ELF-1 (cell line): ENCODE data around the gene SHC1.

Experiments used
- DNase-seq: peaks from one replicate; pipeline ENCODE4 v3.0.0-alpha.2; 2016; ENCODE audit warnings: low read depth, low spot score

Gene SHC1

DNA sequence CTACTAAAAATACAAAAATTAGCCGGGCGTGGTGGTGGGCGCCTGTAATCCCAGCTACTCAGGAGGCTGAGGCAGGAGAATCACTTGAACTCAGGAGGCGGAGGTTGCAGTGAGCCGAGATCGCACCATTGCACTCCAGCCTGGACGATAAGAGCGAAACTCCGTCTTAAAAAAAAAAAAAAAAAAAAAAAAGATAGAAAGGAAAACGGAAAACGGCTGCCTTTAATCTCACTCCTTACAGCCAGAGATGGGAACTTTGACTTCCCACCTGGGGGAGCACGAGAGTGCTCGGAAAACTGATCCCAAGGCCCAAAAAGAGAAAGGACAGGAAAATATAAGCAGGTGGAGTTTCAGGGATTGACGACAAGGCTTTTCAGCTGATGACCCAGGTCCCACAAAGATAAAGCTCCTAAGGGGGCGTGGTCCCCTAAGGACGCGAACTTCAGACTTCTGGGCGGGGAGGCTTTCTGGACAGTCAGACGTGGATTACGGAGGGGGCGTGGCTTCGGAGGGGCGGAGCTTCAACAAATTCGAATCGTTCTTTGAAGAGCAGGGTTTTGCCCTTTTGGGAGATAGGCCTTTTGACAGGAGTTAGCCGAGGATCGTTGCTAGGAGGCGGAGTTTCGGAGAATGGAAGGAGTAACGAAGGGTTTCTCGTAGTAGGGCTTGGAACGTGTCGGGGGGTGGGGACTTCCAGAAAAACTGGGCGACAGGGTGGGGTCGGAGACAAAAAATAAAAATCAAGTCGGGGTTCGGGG is 3.0 kb upstream of the SHC1 start:
- peak; percentile 99 for DNase-seq

DNA sequence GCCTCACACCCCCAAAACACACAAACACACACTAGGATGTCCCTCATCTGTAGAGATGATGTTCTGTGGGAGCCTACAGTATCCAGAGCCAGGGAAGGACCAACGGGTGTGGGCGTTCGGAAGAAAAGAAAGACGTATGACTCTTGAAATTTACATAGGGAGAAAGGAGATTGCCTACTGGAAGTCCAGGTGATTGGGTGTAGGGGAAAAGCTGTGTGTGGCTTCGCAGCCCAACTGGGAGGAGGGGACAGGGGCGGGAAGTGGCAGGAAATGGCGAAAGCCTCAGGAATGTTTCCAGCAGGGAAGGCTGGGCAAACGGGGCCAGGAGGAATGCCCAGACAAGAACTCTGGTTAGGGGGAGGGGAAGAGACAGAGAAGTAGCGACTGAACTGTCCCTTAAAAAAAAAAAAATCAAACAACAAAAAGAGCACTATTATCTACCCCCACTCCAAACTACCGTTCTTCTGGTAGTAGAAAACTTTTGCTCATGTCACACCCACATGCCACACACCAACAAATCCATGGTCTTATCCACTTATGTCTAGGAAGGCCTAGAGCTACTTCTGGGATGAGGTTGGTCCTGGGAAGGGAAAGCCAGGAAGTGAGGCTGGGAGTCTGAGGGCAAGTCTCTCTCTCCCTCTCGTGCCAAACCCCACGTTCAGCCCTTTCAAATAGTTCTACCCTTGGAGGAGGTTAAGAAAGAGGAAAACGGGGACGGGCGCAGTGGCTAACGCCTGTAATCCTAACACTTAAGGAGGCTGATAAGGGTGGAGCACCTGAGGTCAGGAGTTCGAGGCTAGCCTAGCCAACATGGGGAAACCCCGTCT is 2.2 kb upstream of the SHC1 start:
- DNase-seq = peak; percentile 97

DNA sequence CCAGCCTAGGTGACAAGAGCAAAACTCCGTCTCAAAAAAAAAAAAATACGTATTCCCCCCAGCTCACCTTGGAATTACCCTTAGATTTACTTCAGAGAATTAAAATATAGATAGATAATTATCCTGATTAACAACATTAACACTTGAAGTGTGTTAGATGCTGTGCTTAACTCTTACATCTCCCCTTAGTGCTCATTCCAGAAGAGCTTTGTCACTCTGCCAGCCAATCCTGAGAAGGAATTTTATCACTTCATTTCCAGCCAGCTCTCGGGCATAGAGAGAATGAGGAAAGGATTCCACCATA is 1.6 kb upstream of the SHC1 start:
- no peak for DNase-seq

DNA sequence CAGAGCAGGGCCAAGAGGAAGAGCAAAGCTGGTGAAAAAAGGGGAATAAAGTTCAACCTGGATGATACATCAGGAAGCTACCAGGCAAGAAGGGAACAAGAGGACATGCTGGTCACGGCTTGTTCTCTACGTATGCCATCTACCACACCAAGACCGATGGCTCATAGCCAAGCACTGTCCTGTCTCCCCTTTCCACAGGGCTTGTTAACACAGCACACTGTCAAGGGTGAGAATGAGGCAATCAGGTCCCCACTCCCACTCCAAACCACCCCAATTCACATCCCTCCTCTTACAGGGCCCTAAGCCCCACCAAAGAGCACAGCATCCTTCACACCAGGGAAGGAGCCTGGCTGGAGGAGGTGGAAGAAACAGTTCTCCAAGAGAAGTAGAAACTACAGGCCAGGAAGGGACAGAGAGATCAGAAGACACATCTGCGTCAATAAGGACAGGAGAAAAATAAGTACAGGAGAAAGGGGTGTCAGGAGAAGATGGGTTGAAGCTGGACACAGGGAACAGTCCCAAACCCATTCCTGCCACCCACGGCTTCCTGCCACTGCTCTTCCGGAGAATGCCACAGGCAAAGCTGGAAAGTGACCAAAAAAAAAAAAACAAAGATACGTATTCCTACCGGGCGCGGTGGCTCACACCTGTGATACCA is 923 bp upstream of the SHC1 start:
- no peak for DNase-seq

DNA sequence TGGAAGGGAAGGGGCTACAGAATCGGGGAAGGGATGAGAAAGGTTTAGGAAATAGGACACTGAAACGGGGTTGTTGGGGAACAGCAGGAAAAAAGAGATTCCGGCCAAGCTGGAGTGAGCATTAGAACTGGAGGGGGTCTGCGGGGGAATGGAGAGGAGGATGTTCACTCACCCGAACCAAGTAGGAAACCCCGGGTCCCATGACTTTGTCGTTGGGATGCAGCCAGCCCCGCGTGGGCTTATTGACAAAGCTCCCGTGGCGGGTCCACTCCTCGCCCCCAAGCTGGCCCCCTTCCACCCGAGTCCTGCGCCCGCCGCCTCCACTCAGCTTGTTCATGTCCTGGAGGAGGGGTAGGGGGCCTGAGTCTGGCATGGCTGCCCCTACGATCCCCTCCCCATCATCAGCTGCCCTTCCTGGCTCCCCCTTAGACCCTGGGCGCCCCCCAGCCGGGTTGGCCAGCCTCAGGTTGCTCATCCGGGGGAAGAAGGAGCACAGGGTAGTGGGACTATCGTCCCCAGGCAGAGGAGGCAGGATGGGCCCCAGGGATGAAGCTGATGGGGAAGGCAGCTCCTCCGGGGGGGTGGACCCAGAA is 591 bp downstream of the SHC1 start:
- DNase-seq = no peak

DNA sequence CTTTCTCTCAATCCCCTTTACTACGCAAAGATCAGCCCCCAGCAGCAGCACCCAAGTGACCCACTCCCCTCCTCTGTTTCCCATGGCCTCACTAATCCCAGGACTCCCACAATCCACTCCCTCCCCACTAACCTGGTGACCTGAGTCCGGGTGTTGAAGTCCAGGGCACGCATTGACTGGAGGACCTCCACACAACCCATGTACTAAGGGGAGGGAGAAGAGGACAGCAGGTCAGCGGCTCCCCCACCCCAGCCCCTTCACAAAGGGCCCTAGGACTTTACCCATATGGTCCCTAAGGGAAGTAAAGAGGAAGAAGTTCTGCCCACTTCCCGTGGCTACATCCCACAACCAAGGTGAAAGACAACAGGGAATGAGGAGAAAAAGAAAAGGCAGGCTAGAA is 1.3 kb downstream of the SHC1 start:
- no peak for DNase-seq

DNA sequence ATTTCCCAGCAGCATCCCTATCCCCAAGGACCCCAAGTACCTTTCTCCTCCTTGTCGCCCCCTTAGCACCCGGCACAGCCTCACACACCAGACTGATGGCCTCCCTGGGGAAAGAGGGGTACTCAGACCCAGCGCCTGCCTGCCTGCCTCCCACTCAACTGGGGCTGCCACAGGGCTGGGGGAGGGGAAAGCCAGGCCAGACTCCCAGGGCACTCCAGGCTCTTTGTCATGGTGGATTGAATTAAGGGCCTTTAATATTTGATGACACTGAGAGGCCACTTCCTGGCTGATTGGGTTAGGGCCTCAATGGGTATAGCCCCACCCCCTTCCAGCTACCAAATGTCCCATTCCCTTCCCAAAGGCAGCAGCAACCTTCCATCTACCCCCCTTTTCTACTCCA is 1.8 kb downstream of the SHC1 start:
- no peak for DNase-seq

DNA sequence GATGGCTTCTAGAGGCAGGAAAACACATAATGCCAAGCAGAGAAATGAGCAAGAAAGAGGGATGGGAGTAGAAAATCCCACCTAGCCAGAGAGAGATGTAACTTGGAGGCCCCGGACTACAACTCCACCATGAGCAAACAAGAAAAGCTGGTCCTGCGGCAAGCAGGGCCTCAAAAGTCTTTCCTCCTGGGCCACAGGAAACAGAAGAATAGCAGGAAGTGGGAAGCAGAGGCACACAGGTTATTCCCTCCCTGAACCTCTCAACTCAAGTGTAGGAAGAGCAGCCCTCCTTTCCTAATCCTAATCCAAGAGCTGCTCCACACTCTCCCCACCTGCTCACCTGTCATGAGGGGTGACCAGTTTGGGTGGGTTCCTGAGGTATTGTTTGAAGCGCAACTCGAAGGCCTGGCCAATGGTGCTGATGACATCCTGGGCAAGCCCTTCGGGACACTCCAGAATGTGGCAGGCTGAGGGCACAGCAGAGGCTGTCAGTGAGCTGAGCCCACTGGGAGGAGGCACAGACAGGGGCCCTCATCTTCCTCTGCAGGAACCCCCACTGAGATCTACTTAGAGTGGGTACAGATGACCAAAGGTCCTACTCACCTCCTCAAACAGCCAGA is 3.1 kb downstream of the SHC1 start:
- no peak for DNase-seq

DNA sequence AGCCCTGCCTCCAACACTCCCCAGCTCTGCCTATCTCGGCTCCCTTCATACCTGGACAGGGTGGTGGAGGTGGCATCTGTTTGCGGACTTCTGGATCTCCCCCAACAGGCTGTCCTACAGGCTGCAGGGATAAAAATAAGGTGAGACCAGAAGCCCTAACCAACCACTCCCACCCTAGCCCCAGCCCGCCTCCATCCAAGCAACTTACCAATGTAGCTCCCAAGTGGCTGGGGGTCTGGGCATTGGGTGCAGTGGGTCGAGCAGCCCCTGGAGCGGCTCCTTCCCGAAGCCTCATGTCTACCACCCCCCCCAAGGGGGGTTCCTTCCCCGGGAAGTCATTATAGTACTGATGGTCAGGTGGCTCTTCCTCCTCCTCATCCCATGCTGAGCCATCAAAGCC is 4.4 kb downstream of the SHC1 start:
- no peak for DNase-seq

DNA sequence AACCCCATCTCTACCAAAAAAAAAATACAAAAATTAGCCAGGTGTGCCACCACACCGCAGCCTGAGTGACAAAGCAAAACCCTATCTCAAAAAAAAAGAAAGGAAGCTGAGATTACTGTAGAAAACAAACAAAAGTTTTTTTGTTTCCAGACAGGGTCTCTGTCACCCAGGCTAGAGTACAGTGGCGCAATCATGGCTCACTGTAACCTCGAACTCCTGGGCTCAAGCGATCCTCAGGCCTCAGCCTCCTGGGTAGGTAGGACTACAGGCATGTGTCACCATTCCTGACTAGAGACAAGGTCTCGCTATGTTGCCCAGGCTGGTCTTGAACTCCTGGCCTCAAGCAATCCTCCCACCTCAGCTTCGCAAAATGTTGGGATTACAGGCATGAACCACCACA is 6.2 kb downstream of the SHC1 start:
- DNase-seq = no peak

DNA sequence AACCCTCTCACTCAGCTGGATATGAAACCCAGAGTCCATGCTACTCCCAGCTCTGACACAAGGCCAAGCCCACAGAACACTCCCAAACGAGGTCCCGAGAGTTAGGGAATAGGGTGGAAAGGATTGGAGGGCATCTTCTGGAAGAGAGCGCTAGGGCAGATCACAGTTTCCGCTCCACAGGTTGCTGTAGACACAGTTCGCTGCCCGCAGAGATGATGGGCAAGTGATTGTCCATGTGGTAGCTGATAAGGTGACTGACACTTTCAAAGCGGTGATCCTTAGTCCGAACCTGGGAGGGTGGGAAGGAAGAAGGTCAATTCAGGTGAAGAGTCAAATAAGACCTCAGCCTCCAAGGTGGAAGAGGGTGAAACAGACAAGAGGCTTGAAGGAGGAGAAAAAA is 6.9 kb downstream of the SHC1 start:
- no peak for DNase-seq

DNA sequence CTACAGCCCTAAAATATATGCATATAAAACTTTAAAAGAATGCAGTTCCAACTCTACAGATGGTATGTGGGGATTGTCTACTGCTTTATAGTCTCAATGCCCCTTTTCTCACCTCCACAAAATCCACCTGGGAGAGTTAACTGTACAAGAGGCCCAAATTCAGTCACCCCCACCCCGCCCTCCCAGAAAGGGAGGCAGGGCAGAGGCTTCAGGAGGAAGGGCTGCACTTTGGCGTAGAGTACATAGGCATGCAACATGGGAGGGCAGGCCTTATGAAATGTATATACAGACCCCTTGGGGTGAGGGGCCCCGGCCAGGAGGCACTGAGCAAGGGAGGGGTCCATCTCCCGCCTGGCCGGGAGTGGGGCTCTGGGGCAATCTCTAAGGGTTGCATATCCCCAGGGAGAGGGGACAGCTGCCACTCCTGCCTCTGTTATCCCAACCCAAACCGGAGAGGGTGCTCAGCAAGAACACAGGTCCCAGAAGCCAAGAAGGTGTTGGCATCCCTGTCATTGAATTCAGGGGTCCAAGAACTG is 7.7 kb downstream of the SHC1 start:
- no peak for DNase-seq

DNA sequence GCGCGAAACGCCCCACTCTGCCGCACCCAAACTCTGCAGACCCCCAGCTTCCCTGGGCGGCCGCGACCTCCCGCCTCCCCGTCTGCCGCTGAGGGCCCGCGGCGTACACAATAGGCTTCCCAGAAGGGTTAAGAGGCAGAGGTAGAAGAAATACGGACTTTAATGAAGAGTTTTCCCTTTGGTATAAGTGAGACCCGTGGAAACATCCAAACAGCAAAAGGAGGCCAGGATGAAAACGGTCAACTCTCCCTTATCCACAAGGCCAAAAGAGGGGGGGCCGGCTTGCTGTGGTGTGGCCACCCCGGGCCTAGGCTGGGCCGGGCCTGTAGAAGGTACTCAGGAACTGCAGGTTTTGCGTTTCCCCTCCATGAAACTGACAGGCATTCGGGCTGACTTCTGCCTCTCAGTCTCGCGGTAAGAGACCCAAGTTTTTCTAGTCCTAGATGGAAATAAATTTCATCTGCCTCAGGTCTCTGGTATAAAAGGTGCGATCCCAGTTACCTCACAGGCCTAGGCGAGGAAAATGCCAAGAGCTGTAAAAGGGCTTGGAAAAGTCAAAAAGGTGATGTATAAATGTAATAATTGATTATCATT is 8.3 kb downstream of the SHC1 start:
- DNase-seq = peak; percentile 65

DNA sequence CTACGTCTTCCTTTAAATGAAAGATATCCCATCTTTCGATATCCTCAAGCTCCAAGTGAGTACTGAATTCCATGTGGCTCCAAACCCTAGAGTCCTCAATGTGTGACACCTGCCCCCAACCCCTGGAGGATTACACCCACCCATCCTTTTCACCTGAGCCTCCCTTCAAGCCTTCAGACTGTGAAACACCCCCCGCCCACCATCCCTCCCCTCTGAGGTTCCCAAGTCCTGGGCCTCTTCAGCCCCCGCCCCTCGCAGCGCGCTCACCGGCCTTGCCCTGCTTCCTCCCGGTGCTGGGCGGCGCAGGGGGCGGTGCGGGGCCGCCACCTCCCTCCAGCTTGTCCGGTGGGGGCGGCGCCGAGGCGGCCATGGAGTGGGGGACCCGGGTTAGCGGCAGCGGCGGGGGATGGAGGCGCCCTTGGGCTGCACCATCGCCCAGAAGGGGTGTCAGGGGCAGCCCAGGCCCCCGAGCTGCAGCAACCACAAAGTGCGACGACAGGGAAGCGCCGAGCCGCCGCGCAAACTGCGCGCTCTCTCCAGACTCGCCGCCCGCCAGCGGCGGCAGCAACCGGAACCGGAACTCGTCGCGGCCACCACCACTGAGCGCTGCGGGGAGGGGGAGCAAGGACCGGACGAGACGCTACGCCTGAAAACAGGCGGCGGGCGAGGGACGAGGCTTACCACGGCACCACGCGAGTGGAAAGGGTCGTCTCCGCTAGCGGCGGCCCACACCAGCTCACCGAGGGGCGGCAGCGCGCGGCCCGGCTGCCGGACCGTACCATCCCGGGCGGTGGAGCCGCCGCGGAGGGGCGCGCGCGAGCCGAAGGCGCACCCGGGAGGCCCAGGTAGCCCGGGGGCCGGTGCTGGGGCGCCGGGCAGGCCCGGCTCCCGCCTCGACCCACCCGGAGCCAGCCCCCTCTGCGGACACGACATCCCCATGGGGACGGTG is 9.1 kb downstream of the SHC1 start, which contains the start of gene PYGO2:
Gene PYGO2 (minus strand): TSS at position 576 of the 949 bp plus-strand sequence. CDS start 206 bp downstream, at position 370.
- DNase-seq = peak; percentile 88

DNA sequence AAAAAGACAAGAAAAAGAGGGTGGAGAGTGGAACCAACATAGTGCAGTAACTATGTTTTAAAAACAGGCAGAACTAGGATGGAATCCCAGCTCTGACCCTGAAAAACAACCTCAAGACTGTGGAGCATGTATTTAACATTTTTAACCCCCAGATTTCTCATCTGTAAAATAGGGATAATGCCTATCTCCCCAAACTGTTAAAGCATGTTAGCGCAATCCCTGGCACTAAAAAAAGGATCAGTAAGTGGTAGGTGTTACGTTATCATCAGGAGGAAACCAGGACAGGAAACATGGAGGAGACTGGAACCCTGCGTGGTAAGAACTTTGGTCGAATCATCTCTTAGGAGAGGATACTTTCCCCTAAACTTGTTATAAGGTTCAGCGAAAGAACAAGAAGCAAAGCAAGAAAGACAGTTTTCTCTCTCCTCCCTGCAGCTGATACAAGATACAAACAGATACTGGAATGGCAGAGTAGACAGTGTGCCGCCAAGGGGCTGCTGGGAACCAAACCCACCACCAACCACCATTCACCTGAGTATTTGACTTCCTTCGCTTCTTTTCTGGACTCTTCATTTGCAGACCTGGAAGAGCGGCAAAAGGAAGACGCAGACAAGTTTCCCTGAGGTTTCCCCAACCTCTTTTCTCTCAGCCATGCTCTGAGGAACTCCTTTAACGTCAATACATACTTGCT is 10.0 kb downstream of the SHC1 start:
- DNase-seq = no peak

DNA sequence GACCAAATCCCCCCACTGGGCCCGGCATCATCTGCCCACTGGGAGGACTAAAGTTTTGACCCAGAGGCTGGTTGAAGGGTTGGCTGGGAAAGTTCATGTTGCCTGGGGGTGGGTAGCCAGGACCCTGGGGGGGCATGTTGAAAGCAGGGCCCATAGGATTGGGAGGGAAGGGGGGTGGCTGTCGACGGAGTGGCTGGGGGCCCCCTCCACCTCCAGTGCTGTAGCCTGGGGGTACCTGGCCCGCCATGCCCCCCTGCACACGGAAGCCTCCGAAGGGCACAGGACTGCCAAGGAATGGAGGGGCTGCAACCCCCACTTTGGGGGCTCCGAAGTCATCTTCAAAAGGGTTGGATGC is 11.1 kb downstream of the SHC1 start:
- DNase-seq = no peak

DNA sequence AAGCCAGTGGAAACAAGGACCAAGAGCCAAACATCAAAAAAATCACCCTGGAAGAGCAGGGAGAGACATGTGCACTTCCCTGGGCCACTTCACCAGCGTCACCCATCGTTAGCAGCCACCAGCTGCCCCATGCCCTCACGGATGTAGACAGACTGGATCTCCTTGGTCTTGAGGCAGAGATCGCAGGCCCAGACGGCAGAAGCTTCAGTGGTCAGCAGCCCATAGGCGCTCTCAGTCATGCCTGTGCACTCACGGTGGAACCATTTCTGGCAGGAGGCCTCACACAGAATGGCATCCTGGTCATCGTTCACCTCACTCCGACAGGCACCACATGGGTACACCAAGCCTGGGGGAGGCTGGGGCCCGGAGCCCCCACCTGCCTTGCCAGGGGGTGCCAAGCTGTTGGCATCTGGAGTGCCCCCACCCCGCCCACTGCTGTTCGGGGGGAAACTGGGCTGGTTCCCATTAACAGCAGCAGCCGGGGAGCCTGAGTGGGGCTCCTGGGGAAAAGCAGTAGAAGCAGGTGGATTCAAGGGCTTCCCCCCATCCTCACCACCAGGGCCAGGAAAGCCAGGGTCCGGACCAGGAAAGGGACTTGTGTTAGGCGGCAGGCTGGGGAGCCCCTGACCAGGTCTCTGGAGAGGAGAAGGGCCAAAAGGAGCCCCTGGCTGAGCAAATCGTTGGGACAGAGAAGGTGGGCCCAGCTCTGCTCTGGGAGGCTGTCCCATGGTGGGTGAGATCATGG is 11.7 kb downstream of the SHC1 start:
- DNase-seq = no peak

DNA sequence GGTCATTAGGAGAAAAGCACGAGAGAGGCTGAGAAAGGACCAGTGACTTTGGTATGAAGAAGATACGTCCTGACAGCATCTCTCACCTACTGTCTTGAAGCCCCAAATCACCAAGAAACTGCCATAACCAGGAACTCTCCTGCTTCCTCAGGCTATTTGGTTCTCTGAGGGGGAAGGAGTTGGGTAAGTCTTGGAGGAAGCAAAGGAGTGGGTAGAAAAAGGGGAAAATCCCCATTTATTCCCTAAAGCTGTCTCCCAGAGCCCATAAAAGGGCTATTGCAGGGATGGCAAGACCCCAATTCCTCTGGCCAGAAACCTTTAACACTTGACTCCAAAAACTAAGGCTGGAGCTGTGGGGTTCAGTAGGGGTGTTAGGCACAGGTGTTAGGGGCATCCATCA is 12.5 kb downstream of the SHC1 start:
- no peak for DNase-seq
